ENCODE results near the gene OBI1.

GRCh38 chr13:78625384-78625783 lies 33.6 kb downstream of the OBI1 start:
- TF ChIP-seq ATF7 (IDR thresholded peaks at IDR 0.05) (no peak), ZNF174 (CRISPR knock-in tag; IDR thresholded peaks at IDR 0.05) (no peak), HMG20A (CRISPR knock-in tag; conservative IDR thresholded peaks at IDR 0.05) (no peak), MXI1 (IDR thresholded peaks at IDR 0.05; ENCODE audit: low read depth, low read length) (no peak), MEF2D (tag; conservative IDR thresholded peaks at IDR 0.05; ENCODE audit: low read depth) (no peak), SREBF2 (CRISPR knock-in tag; IDR thresholded peaks at IDR 0.05) (no peak), IRF2 (CRISPR knock-in tag; IDR thresholded peaks at IDR 0.05) (no peak), CAMTA2 (CRISPR knock-in tag; conservative IDR thresholded peaks at IDR 0.05) (no peak), EWSR1 (IDR thresholded peaks at IDR 0.05; ENCODE audit: borderline replicate concordance, low read depth, partially characterized antibody) (no peak)

Measured in K562 (cell line).